OCI-LY7 (cell line): Measurements from ENCODE around the gene NXN.

Source experiments
- CTCF ChIP-seq: fragments of 200-600 bp; sonication (generic); conservative IDR thresholded peaks from 2 replicates; pipeline ENCODE4 v1.5.1; 2014; ENCODE audit warnings: mild to moderate bottlenecking, antibody characterized with exemption, low read length, moderate library complexity, mixed read lengths
- EZH2phosphoT487 ChIP-seq: fragments of 200-600 bp; sonication (generic); IDR thresholded peaks from 2 replicates; pipeline ENCODE4 v1.6.1; 2018; ENCODE audit warnings: low read depth, borderline replicate concordance, mild to moderate bottlenecking, mixed run types, antibody characterized with exemption, low read length, moderate library complexity, mixed read lengths

- TF ChIP-seq CTCF (no peak), EZH2phosphoT487 (no peak)
Observed at GRCh38 chr17:986322-986929, 6.8 kb upstream of the NXN start.
